ENCODE data around the gene DNM1L. TPM values are rescaled to one million over a fixed set of nuclear protein-coding genes. Genes with fewer than 3 reads are reported as not detected.

DNM1L gene
- total and polyA plus RNA-seq, 2 of the 4 experiments (the other 2 are of a cell fraction) = 44.8 to 70.1 TPM

DNA sequence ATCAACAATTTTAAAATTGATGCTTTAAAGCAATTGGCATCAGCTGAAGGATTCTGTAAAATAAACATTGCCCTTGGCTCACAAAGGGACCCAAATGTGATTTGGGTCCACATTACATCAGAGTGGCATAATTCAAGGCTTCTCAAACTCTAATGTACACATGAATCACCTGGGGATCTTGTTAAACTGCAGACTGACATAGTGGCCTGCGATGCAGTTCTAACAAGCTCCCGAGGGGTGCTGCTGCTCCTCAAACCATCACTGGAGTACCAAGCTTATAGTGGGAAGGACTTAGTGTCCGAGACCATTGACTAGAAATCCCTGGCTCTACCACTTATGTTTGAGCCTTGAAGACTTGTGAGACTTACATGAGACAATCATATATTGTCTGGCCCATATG lies 31.8 kb upstream of the DNM1L start:
- ChIA-PET POLR2A (ENCODE audit: unreplicated experiment) (no interaction called here), CTCF (interaction anchor here (0.6 kb wide), 1 partner anchor 181 kb away, joined by 3 read pairs; no protein-coding TSS in a partner anchor)
- H2AK9ac ChIP-seq (replicated peaks; ENCODE audit: low read depth, low read length, poor library complexity) = no peak overlapping the region
- H3K36me3 ChIP-seq (ENCODE audit: control insufficient read depth, insufficient read depth, low read length) = peaks cover 2% of the 10 kb centered on the region; the same call in 1 of the 2 replicates
- no peaks in the 10 kb centered on the region for H3K9me3 ChIP-seq (ENCODE audit: control insufficient read depth, insufficient read depth, low read length)
- no peak overlapping the region for H3K4me3 ChIP-seq (ENCODE audit: insufficient read depth, low read depth, low read length)
- intact Hi-C loops (cut with micrococcal nuclease) (no loop called here), dilution Hi-C loops (cut with HindIII; ENCODE audit: low sequenced_read_pairs, unreplicated experiment) (no loop called here), in situ Hi-C loops (cut with MboI; ENCODE audit: low sequenced_read_pairs) (no loop called here)
- H3K9me1 ChIP-seq (ENCODE audit: insufficient read depth, low read length) = no peaks in the 10 kb centered on the region
- TF ChIP-seq, protein P1, sequence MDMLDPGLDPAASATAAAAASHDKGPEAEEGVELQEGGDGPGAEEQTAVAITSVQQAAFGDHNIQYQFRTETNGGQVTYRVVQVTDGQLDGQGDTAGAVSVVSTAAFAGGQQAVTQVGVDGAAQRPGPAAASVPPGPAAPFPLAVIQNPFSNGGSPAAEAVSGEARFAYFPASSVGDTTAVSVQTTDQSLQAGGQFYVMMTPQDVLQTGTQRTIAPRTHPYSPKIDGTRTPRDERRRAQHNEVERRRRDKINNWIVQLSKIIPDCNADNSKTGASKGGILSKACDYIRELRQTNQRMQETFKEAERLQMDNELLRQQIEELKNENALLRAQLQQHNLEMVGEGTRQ (IDR thresholded peaks at IDR 0.05; ENCODE audit: low read depth, low read length) = no peak
- TF ChIP-seq BHLHE40 (IDR thresholded peaks at IDR 0.05; ENCODE audit: low read depth, low read length) = no peak
- TF ChIP-seq RAD21 (IDR thresholded peaks at IDR 0.05; ENCODE audit: low read length) = no peak
- no peak for TF ChIP-seq FOS (IDR thresholded peaks at IDR 0.05; ENCODE audit: low read depth, low read length)
- TF ChIP-seq CEBPB (IDR thresholded peaks at IDR 0.05; ENCODE audit: low read depth, low read length) = no peak
- TF ChIP-seq, protein P2, sequence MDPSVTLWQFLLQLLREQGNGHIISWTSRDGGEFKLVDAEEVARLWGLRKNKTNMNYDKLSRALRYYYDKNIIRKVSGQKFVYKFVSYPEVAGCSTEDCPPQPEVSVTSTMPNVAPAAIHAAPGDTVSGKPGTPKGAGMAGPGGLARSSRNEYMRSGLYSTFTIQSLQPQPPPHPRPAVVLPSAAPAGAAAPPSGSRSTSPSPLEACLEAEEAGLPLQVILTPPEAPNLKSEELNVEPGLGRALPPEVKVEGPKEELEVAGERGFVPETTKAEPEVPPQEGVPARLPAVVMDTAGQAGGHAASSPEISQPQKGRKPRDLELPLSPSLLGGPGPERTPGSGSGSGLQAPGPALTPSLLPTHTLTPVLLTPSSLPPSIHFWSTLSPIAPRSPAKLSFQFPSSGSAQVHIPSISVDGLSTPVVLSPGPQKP (IDR thresholded peaks at IDR 0.05; ENCODE audit: borderline replicate concordance, low read depth, low read length) = no peak
- no peak for TF ChIP-seq NFE2L2 (IDR thresholded peaks at IDR 0.05; ENCODE audit: low read depth, low read length)
- TF ChIP-seq MAFK (IDR thresholded peaks at IDR 0.05; ENCODE audit: low read depth, low read length) = no peak
- TF ChIP-seq MXI1 (IDR thresholded peaks at IDR 0.05; ENCODE audit: borderline replicate concordance, low read depth, low read length) = no peak
- TF ChIP-seq MAZ (IDR thresholded peaks at IDR 0.05; ENCODE audit: borderline replicate concordance, low read depth, low read length) = no peak
- no peak for TF ChIP-seq SMC3 (IDR thresholded peaks at IDR 0.05; ENCODE audit: low read depth, low read length)
- no peak for TF ChIP-seq RFX5 (IDR thresholded peaks at IDR 0.05; ENCODE audit: low read depth, low read length)
- TF ChIP-seq POLR2A (IDR thresholded peaks at IDR 0.05; ENCODE audit: low read depth, low read length) = no peak
- no peak for TF ChIP-seq RCOR1 (IDR thresholded peaks at IDR 0.05; ENCODE audit: insufficient replicate concordance, low read length)
- H4K91ac ChIP-seq (ENCODE audit: insufficient read depth, low read depth, low read length) = no peak overlapping the region
- WGBS, 2 experiments (ENCODE audit: extremely low coverage in 2 of 2, insufficient read length in 1 of 2) = no CpG with 5 or more reads among the region's 3 CpGs
- H3K27me3 ChIP-seq (ENCODE audit: control insufficient read depth, insufficient read depth, low read length) = no peaks in the 10 kb centered on the region
- no peak overlapping the region for H4K5ac ChIP-seq (ENCODE audit: low read depth, low read length)
- H2BK15ac ChIP-seq (ENCODE audit: low read depth, low read length) = no peak overlapping the region
- no peak overlapping the region for H3K56ac ChIP-seq (ENCODE audit: extremely low read depth, insufficient read depth, low read length)
- no peak overlapping the region for H3K4ac ChIP-seq (ENCODE audit: low read depth, low read length)
- H3K27ac ChIP-seq (ENCODE audit: insufficient read depth, low read length) = no peak overlapping the region
- ATAC-seq (ENCODE audit: low read depth) = no peak
- no peak overlapping the region for H3K4me2 ChIP-seq (ENCODE audit: low read depth, low read length)
- no peak overlapping the region for H2AFZ ChIP-seq (replicated peaks; ENCODE audit: low read length, poor library complexity)
- H3K14ac ChIP-seq (replicated peaks; ENCODE audit: low read depth, low read length) = no peak overlapping the region
- H3K18ac ChIP-seq (ENCODE audit: low read depth, low read length) = no peak overlapping the region
- no peak overlapping the region for H2BK120ac ChIP-seq (ENCODE audit: low read depth, low read length)
- H3K9ac ChIP-seq (ENCODE audit: low read depth, low read length) = no peak overlapping the region
- H3K4me1 ChIP-seq (ENCODE audit: control insufficient read depth, insufficient read depth, low read length) = no peaks in the 10 kb centered on the region
- no peak overlapping the region for H2AK5ac ChIP-seq (ENCODE audit: low read depth, low read length)
- no peak overlapping the region for H3K23ac ChIP-seq (ENCODE audit: low read depth, low read length)
- no peak overlapping the region for H2BK5ac ChIP-seq (ENCODE audit: low read depth, low read length, poor library complexity, severe bottlenecking)
- H4K8ac ChIP-seq (ENCODE audit: low read depth in 2 of 2, low read length in 2 of 2) = no peak overlapping the region
- no TSS peak for BruUV-seq (replicated peaks)
- DNase-seq = no peak
- H3K79me1 ChIP-seq (ENCODE audit: low read depth in 1 of 2, low read length in 2 of 2) = no peaks in the 10 kb centered on the region
- H4K20me1 ChIP-seq (ENCODE audit: insufficient read depth, low read length) = no peaks in the 10 kb centered on the region
- no peak overlapping the region for H2BK20ac ChIP-seq (ENCODE audit: low read depth, low read length)
